Omental fat pad (tissue), 4 donors: ENCODE measurements around the gene CTIF. TPM values are rescaled to one million over a fixed set of nuclear protein-coding genes. Genes with fewer than 3 reads are reported as not detected.

Experiments used
- ATAC-seq: fragments of 150-250 bp; one replicate; pipeline ENCODE4 v1.9.1; 2016; ENCODE audit warnings: mild to moderate bottlenecking, moderate library complexity; ENCODE audit not compliant: low FRiP score
- DNase-seq: peaks from one replicate; pipeline ENCODE4 v3.0.0-alpha.2; 2019; ENCODE audit warnings: low spot score
- CTCF ChIP-seq, 3 donors: fragments of 450-650 bp; IDR thresholded peaks; one replicate each; pipeline ENCODE4 v1.5.1; 2016 to 2017; ENCODE audit warnings: antibody characterized with exemption in 3 of 3, mild to moderate bottlenecking in 3 of 3, moderate library complexity in 2 of 3
- total RNA-seq, 4 donors: library from RNA; depleted of rRNA; stranded (reverse); fragments of >200 nt; gene quantifications; one replicate each; pipeline ENCODE4 v1.1.0, GENCODE V29; 2016

The CTIF gene
- total RNA-seq, 4 donors from 2014 or later: 57.5 to 94.0 (median 72.4) TPM

GRCh38 chr18:48569139-48569914 lies 30.5 kb downstream of the CTIF start:
- no peak for TF ChIP-seq CTCF (IDR thresholded peaks at IDR 0.05)
- DNase-seq (no peak), ATAC-seq (no peak)

- TF ChIP-seq CTCF (IDR thresholded peaks at IDR 0.05): no peak
- no peak for DNase-seq
- no peak for ATAC-seq
These were observed 31.1 kb downstream of the CTIF start for GRCh38 chr18:48569915-48570264.

- DNase-seq: no peak
- ATAC-seq: no peak
- TF ChIP-seq CTCF (IDR thresholded peaks at IDR 0.05): no peak
These were observed 31.5 kb downstream of the CTIF start for GRCh38 chr18:48570313-48570712.

GRCh38 chr18:48571639-48572384 lies 33.0 kb downstream of the CTIF start:
- ATAC-seq: no peak
- no peak for TF ChIP-seq CTCF (IDR thresholded peaks at IDR 0.05)
- DNase-seq: no peak

GRCh38 chr18:48572402-48573126 lies 33.7 kb downstream of the CTIF start:
- DNase-seq (no peak), ATAC-seq (no peak)
- TF ChIP-seq CTCF (IDR thresholded peaks at IDR 0.05): no peak

- DNase-seq: no peak
- no peak for ATAC-seq
- TF ChIP-seq CTCF (IDR thresholded peaks at IDR 0.05): no peak
These were observed 34.9 kb downstream of the CTIF start for GRCh38 chr18:48573632-48574283.
